HepG2 (cell line): ENCODE data around the gene TTC6. TPM values are rescaled to one million over a fixed set of nuclear protein-coding genes. Genes with fewer than 3 reads are reported as not detected.

Experiments used
- BRD4 ChIP-seq: sonication (generic); formaldehyde crosslinking; IDR thresholded peaks from 2 replicates; pipeline ENCODE4 v1.4.0; 2020; ENCODE audit warnings: missing genetic modification reagents
- DRAP1 ChIP-seq: IDR thresholded peaks from 2 replicates; pipeline ENCODE4 v1.6.1; 2016; ENCODE audit warnings: missing genetic modification reagents, missing compliant biosample characterization
- GATAD1 ChIP-seq: IDR thresholded peaks from 2 replicates; pipeline ENCODE4 v1.6.1; 2016; ENCODE audit warnings: missing genetic modification reagents, missing compliant biosample characterization
- GTF2F1 ChIP-seq: fragments of 150-350 bp; IDR thresholded peaks from 2 replicates; pipeline ENCODE4 v1.6.1; 2014; ENCODE audit warnings: low read length
- MBD4 ChIP-seq: IDR thresholded peaks from 2 replicates; pipeline ENCODE4 v1.6.1; 2012; ENCODE audit warnings: low read length, inconsistent platforms, borderline replicate concordance
- NFAT5 ChIP-seq: sonication (generic); formaldehyde crosslinking; IDR thresholded peaks from 2 replicates; pipeline ENCODE4 v1.4.0; 2020; ENCODE audit warnings: missing genetic modification reagents
- PHF8 ChIP-seq: sonication (generic); formaldehyde crosslinking; IDR thresholded peaks from 2 replicates; pipeline ENCODE4 v1.5.0; 2020; ENCODE audit warnings: missing genetic modification reagents
- SATB2 ChIP-seq: sonication (generic); formaldehyde crosslinking; IDR thresholded peaks from 2 replicates; pipeline ENCODE4 v1.5.0; 2020; ENCODE audit warnings: missing genetic modification reagents
- SP2 ChIP-seq: sonication (generic); formaldehyde crosslinking; IDR thresholded peaks from 2 replicates; pipeline ENCODE4 v1.5.1; 2020; ENCODE audit warnings: mild to moderate bottlenecking, missing genetic modification reagents
- TOE1 ChIP-seq: sonication (generic); formaldehyde crosslinking; IDR thresholded peaks from 2 replicates; pipeline ENCODE4 v1.4.0; 2020; ENCODE audit warnings: mild to moderate bottlenecking, missing genetic modification reagents
- TRIM22 ChIP-seq: fragments of 450-650 bp; IDR thresholded peaks from 2 replicates; pipeline ENCODE4 v1.6.1; 2017
- ZNF230 ChIP-seq: sonication (generic); formaldehyde crosslinking; IDR thresholded peaks from 2 replicates; pipeline ENCODE4 v1.4.0; 2020; ENCODE audit warnings: mild to moderate bottlenecking, missing genetic modification reagents
- ZNF280D ChIP-seq: sonication (generic); formaldehyde crosslinking; IDR thresholded peaks from 2 replicates; pipeline ENCODE4 v1.5.1; 2020; ENCODE audit warnings: mild to moderate bottlenecking, missing genetic modification reagents
- ZNF513 ChIP-seq: sonication (generic); formaldehyde crosslinking; conservative IDR thresholded peaks from 2 replicates; pipeline ENCODE4 v1.5.0; 2020; ENCODE audit warnings: missing genetic modification reagents
- ZNF552 ChIP-seq: sonication (generic); formaldehyde crosslinking; IDR thresholded peaks from 2 replicates; pipeline ENCODE4 v1.9.0; 2022; ENCODE audit warnings: missing genetic modification reagents, mild to moderate bottlenecking, borderline replicate concordance
- ZNF644 ChIP-seq: IDR thresholded peaks from 2 replicates; pipeline ENCODE4 v1.6.1; 2016; ENCODE audit warnings: low read depth
- ZNF782 ChIP-seq: sonication (generic); formaldehyde crosslinking; IDR thresholded peaks from 2 replicates; pipeline ENCODE4 v1.4.0; 2020; ENCODE audit warnings: missing genetic modification reagents, mild to moderate bottlenecking, borderline replicate concordance
- ZNF83 ChIP-seq: sonication (generic); formaldehyde crosslinking; IDR thresholded peaks from 2 replicates; pipeline ENCODE4 v1.4.0; 2020; ENCODE audit warnings: missing genetic modification reagents, mild to moderate bottlenecking, borderline replicate concordance
- polyA plus RNA-seq, 8 experiments: library from polyadenylated mRNA; depleted of rRNA in 3 of 8; stranded (reverse) in 7 of 8; unstranded in 1 of 8; fragments of >200 nt; fragmentation: Illumina TruSeq in 4 of 8; extraction: Trizol in 4 of 8; gene quantifications; 2 replicates each; pipeline versions ENCODE4 v1.2.1 to v1.2.3, GENCODE V29; 2011 to 2016; ENCODE audit warnings: low read depth in 4 of 8, missing spikeins in 1 of 8, mixed read lengths in 1 of 8; ENCODE audit not compliant: insufficient read depth in 1 of 8
- total RNA-seq, 5 experiments: library from RNA; depleted of rRNA; stranded (reverse); fragments of >200 nt; fragmentation: Illumina TruSeq; extraction: Trizol; gene quantifications; 2 replicates each; pipeline ENCODE4 v1.2.3, GENCODE V29; 2016; ENCODE audit warnings: low read depth in 1 of 5

Gene TTC6
- total and polyA plus RNA-seq, 2 of the 13 experiments (the other 11 are each of a cell fraction or from before 2014, with no cell fraction given): 9.3 to 27.4 TPM

- TF ChIP-seq ZNF552 (CRISPR knock-in tag) (peak; percentile 18; the same call in 1 of the 2 replicates), GATAD1 (CRISPR knock-in tag) (peak; percentile 21; the same call in 1 of the 2 replicates), SATB2 (CRISPR knock-in tag) (peak; percentile 85; the same call in 1 of the 2 replicates), SP2 (CRISPR knock-in tag) (peak; percentile 24; the same call in 1 of the 2 replicates), NFAT5 (CRISPR knock-in tag) (no peak), MBD4 (no peak), ZNF83 (CRISPR knock-in tag) (peak; percentile 39; the same call in 1 of the 2 replicates), ZNF280D (CRISPR knock-in tag) (no peak), ZNF644 (CRISPR knock-in tag) (no peak), GTF2F1 (no peak), TOE1 (CRISPR knock-in tag) (no peak), ZNF782 (CRISPR knock-in tag) (no peak), ZNF230 (0 out of 2 replicates have a peak, but pooled peaks have one; percentile 17), PHF8 (CRISPR knock-in tag) (no peak), DRAP1 (CRISPR knock-in tag) (peak; percentile 90), BRD4 (CRISPR knock-in tag) (peak; percentile 69), ZNF513 (0 out of 2 replicates have a peak, but pooled peaks have one; percentile 16), TRIM22 (no peak)
These were observed at the start of gene TTC6, which contains the start of gene FOXA1 (continued) for GRCh38 chr14:37594971-37595808.
